A204.1 (cell line): Measurements from ENCODE around the gene ZNF384.

Source experiments
- FAIRE-seq: peaks from 2 replicates; lab custom pipeline; 2012; peaks lifted over from hg19 to GRCh38; lab: Jason Lieb, UNC

The ZNF384 gene

DNA sequence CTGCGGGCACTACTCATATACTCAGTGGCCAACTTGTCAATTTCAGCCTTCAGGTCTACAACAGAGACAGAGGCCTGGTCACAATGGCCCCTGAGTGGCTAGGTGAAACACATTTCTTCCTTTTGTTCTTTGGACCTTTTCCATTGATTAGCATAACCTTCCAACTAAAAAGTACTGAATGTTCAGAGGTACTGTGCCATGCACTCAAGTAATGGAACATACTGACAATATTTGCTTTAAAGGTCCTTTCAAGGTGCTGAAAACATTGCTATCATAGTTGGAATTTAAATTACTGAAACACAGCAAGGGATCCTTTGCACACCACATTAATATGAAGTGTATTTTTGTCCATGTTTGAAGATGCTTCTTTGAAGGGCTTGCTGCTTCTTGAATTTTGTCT, 35.8 kb downstream of the ZNF384 start:
- no peak for FAIRE-seq

DNA sequence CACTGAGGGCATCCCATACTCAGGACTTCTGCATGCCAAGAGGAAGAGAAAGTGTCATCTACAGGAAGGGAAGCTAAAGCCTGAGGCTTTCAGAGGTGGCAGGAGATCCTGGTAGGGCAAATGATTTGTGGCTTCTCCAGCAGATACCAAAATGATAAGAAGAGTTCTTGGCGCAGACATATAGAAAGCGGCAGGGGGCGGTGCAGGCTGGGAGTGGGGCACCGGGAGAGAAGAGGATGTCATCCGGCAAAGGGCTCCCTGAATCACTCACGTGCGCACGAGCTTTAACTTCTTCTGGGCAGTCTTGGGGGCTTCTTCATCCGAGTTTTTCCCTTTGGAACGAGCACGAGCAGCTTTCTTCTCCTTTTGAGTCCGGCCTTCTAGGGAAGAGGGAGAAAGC, 36.8 kb downstream of the ZNF384 start:
- no peak for FAIRE-seq

DNA sequence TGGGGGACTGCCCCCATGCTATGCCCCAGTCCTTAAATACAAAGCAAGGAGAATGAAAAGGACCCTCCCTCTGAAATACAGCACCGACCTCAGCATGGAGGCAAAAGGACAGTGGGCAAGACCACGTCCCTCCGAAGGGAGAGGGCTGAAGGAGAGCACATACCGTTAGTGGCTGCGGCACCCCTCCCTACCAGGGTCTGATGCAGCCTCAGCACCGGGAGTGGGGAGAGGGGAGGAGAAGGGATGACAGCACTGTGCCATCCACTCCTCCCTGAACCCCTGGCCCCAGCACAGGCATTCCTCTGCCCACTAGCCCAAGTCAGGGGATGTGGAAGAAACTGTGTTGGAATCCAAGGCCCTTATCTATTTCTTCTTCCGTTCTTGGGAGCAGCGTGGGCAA, 38.3 kb downstream of the ZNF384 start:
- no peak for FAIRE-seq

DNA sequence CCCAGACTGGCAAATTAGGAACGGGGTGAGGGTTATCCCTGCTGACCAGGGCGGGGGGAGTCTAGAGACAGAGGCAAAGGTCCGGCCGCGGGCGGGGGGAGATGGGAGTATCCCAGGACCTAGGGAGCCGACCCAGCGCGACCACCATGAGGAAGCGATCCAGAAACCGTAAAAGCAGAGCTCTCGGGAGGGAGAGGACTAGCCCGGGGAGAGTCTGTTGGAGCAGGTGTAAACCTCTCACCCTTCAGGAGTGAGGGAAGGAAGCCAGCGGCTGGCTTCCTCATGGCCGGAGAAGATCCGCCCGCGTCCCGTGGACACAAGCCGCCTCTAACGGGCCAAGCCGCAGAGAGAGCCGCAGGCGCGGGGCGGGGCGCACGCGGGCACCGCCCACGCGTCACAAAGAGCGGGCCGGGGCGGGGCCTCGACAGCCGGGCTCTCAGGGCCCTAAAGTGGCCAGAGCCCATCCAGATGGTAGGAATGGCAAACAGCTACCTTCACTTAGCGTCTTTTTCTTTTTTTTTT, 42.0 kb downstream of the ZNF384 start, which contains the start of gene ACRBP:
Gene ACRBP, minus strand, starts transcription at position 350 of the 522 bp plus-strand sequence. Its CDS starts 66 bp downstream, at position 284.
- FAIRE-seq, result no peak

DNA sequence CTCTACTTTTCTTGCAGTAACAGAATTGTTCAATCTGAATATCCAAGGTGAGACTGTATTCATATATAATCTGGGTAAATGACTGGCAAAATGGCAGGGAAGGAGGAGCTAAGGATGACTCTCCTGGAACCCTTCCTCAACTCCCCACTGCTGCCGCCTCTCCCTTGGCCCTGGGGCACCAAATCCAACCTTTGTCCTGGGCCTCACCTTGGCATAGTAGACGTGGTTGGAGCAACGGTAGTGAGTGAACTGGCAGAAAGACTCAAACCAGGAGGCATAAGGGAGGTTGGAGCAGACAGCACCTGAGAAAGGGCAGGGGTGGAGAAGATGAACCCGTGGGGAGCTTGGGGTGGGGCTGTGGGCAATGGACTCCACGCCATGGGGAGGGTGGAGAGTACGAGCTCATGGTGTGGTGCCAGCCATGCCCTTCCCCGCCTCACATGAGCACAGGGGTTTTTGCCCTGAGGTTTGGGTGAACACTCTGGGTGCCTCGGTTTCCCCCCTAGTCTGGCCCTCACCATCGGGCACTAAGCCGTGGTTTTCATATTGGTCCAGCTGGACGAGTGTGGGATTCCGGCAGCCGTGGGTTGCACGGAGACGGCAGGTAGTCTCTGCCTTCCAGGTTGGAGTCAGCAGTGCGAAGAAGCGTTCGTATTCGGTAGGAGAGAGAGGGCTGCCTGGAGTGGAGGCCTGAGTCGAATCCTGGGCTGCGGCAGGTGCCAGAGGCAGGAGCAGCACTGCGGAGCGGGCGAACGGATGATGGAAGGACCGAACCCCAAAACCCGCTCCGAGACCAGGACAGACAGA, 42.7 kb downstream of the ZNF384 start:
- no peak for FAIRE-seq

DNA sequence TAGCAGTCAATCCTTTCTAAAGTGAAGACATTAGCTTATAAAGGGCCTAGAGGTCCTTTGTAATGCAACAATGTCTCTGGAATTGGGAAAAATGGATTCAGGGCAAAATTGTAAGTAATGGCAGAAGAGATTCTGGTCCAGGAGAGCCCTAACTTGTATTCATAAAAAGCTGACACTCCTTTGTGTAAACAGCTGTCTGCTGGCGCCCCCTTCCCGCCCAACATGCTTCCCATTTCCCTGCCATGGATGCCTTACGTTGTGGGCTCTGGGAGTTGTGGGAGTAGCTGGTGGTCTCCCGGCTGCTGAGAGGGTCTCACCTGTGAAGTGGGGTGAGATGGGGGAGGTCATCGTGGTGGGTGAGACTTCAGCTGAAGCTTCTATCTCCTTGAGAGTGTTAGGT, 44.3 kb downstream of the ZNF384 start:
- no peak for FAIRE-seq

DNA sequence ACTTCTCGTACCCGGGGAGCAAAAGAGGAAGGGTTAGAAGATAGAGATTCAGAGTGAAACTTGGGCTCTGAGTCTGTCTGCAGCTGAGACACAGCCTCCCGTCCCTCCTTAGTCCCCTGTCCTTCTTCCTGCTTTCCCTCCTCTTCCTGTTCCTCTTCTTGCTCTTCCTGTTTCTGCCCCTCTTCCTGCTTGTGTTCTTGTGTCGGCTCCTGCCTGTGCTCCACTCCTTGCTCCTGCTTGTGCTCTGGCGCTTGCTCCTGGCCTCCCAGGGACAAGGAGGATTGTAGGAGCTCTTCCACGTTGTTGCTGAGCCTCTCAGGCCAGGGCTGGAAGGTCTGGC, 44.9 kb downstream of the ZNF384 start:
- no peak for FAIRE-seq

DNA sequence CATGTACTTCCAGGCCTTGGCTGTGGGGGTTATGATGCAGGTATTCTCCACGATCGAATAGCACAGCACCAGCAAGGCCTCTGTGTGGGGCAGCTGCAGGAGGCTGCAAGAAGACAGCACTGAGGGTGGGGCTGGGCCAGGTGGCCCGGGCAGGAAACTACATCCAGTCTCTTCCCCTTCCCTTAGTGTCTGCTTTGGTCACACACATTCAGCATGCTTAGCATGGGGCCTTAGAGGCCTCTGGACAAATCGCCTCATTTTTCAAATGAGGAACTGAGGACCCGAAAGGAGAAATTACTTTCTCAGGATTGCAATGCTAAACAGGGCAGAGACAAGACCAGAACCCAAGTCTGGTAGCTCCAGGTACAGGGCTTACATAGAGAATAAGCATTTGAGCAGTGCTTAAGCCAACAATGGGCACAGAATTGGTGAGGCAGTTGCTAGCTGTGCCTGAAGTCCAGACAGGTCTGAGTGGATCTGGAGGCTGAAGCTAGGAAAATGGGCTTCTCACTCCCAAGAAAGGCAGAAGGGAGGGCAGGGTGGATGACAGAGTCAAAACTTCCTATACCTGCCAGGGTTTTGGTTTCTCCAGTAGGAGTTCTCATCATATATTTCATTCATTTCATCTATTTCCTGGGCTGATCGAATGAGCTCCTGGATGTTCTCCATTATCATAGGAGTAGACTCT, 45.5 kb downstream of the ZNF384 start:
- FAIRE-seq, result no peak

DNA sequence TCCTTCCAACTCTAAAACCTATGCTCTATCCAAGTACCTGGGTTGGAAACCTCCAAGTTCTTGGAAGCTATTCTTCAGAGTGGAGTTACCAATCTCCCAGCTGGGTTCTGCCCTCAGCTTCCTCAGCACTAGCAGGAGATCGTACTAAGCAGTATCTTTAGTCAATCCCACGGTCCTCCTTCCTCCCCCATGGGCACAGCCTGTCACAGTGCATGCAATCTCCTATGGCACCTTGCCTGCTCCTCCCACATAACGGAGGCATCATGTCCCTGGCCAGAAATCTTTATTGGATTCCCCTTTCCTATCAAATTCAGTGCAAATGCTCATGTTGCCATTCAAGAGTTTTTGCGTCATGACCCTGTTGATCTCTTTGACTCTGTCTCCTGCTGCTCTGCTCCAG, 48.0 kb downstream of the ZNF384 start:
- FAIRE-seq, result no peak

DNA sequence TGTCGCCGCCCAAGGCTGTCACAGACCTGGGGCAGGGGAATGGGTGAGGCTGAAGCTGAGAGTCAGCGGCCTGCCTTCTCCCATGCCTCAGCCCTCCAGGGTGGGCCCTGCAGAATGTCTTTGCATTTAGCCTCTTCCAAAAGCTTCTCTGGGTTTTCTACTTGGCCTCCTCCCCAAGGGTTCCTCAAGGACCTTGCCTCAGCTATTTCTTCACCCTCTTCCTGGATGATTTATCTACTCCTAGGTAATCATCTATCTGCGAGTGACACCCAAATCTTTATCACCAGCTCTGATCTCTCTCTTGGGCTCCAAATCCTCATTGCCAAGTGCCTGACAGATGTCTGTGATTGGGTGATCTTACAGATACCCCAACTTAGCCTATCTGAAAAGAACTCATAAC, 48.7 kb downstream of the ZNF384 start:
- FAIRE-seq, result no peak

DNA sequence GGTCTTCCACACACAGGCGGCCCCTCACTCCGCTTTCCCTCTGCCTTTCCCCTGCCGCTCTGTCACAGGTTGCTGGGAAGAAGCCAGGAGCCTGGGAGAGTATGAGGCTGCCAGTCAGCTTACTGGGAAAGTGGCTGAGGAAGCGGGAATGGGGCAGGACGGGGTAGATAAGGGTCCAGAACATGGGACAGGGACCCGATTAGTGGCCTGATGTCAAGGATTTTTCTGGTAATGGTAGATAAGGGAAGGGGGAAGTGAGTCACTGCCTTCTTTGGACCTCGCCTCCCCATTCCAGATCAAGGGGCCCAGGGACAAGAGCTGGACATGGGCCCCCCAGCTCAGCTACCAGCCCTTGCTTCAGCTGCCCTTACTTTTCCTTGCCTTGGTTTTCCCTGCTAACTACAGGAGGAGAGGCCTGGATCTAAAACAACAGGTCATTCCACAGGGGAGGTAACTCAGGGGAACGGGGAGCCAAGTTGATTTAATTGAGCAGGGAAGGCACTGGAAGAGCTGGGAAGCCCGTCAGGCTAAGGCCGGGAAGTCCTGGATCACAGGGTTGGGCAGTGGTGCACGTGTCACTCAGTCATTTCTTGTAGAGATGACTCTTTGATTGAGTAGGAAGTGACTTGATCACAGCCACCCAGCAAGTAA, 49.9 kb downstream of the ZNF384 start:
- no peak for FAIRE-seq

DNA sequence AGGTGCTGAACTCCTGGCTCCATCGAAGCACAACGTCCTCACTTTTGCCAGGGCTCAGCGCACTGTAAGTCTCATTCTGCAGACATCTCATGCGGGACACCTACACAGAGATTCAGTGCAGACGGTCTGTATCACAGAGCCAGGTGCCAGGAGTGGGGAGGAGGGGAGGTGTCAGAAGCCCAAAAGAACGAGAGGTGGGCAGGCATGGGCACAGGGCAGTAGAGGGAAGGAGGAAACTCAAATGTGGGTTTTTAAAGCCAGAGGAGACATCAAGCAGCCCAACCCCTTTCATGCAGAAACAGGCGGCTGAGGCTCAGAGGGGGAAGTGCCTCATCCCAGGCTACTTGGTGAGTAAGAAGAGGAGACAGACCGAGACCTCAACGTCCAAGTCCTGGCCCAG, 50.9 kb downstream of the ZNF384 start:
- FAIRE-seq, result no peak

DNA sequence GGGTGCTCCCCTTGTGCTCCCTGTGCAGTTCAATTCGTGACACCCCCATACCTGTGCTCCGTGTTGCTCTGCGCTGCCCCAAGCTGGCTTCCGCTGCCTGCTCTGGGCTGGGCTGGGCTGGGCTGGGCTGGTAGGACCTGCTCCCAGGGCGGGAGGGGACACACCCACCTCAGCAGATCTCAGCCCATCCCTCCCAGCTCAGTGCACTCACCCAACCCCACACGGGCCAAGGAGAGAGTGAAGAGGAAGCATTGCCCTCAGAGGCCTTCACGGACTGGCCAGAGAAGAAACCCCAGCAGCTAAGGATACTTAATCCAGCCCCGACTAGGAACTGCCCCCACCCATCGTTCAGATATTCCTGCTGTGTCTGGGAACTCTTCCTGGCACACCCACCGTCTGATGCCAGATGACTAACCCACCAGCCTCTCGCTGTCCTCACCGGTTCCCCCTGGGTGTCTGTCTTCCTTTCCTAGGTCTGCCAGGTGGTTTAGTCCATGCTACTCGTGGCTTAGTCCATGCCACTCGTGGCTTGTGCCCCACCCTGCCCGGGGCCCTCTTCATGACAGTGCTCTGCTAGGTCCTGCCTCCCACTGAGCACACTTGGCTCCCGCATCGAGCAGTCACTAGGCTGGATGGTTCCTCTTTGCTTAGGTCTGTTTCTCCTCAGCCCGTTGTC, 53.2 kb downstream of the ZNF384 start, which contains the start of gene LPAR5:
Gene LPAR5, minus strand, starts transcription at position 104 of the 676 bp plus-strand sequence. CDS start 14,711 bp downstream, outside the sequence.
- FAIRE-seq, result no peak

DNA sequence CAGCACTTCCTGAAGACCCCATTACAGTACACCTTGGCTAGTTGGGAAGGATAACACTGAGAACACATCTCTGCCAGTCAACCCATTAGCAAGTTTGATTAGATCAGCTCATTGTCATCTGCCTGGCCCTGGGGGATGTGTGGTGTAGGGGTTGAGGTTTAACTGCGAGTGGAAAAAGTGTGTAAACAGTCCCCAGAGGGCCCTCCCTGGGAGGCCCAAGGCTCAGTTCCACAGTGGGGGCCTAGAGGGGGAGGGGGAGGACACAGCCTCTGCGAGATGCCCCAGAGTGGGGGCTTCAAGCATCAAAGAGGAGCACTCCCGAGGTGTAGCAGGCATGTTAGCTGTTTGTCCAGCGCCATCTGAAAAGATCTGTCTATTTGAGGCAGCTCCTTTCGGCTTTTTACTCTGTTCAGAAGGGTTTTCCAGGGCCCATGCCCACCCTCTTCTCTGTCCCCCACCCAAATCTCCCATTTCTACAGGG, 53.8 kb downstream of the ZNF384 start:
- no peak for FAIRE-seq

DNA sequence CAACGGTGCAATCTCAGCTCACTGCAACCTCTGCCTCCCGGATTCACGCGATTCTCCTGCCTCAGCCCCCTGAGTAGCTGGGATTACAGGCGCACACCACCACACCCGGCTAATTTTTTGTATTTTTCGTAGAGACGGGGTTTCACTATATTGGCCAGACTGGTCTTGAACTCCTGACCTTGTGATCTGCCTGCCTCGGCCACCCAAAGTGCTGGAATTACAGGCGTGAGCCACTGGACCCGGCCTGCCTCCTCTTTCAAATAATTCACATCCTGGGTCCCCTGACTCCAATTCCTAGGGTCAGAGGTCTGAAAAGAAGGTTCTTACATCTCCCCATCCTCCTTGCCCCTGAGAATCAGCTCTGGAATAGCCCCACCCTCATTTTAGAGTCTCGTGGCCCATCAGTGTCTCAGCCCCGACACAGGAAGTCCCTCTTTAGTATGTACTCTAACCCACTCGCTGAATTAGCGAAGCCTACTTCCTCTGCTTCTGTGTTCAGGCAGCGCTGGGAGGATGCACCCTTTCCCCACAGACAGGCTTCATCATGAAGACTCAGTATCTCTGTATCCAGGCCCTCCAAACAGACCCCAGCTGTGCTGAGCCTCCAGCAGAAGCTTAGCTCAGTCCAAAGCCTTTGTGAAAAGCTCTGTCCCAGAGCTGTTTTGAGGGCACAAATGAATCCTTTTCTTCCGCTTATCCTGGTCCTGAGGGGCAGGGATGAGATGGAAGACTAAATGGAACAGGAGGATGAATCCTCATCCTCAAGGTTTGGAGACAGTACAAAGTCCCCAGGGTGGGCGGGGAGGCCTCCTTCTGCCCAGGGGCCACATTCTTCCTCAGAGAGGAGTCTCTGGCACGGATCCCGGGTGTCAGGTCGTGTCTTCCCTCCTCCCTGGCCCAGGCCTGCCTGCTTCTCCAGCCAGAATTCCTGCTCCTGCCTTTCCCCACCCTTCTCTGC, 56.9 kb downstream of the ZNF384 start:
- no peak for FAIRE-seq

DNA sequence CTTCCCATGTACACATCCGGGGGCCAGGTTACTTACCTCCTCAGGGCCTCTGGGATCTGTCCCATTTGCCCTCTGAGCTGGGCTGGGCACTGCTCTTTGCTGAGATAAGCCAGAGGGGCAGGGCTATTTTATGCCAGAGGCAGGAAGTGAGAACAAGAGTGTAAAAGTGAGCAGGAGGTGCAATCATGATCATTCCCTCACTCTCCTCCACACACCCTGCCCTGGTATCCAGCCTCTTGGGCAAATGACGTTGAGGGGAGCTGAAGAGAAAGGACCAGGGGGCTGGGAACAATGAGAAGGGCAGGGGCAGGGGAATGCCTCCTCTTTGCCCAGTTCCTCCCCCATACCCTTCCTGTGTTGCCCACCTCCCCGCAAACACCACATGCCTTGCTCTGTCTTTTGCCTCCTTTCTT, 57.6 kb downstream of the ZNF384 start:
- FAIRE-seq, result no peak

DNA sequence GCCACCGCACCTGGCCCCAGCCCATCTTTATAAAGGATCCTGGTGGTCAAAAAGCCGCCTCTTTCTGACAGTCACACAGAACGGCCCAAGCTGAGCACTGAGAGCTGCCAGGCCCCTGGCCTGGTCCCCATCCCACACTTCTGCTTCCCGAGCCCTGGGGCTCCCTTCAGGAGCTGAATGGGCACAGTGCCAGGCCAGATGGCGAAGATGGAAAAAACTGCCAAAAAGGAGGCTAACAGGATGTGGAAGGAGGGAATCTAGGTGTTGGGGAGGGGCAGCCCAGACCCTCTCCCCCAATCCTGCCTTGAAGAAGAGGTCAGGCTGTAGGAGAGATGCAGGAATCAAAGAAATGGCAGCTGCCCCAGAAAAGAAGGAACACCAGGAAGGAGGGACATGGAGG, 58.4 kb downstream of the ZNF384 start:
- FAIRE-seq, result no peak

DNA sequence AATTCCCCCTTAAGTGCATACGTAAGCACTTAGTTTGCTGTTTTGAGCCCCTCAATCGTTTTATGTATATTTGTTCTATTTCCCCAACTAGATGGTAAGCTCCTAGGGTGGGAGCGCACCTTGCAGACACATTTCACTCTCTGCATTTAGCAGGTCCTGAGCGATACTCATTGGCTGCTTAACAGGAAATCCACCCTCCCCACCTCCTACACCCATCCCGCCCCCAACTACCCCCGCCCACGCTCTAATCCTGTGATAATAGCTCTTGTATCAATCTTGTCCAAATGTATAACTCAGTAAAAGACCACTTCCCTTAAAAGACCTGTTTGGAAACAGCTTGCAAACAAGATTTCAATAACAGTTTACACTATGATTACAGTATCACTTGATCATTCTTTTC, 61.6 kb downstream of the ZNF384 start:
- no peak for FAIRE-seq

DNA sequence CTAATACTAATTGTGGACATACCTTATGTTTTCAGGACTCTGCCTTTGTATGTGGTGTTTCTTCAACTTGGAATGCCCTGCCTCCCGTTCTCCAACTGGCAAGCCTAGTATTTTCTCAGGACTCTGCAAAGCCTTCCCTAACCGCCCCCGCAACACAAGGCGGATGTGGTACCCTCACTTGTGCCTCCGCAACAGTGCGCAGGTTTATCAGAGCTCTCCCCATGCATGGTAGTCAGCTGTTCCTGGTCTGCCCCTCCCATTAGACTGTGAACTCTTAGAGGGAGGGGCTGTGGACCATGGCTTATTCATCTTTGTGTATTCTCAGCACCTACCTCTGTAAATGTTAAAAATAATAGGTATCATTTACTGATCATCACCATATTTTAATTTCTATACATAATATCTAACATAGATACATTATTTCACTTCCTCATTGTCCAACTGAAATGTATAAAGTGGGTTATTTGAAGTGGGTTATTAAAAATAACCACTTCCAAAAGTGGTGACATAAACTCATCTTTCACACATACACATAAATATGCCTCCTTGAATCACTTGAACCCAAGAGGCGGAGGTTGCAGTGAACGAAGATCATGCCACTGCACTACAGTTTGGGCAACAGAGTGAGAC, 62.4 kb downstream of the ZNF384 start:
- FAIRE-seq, result no peak

DNA sequence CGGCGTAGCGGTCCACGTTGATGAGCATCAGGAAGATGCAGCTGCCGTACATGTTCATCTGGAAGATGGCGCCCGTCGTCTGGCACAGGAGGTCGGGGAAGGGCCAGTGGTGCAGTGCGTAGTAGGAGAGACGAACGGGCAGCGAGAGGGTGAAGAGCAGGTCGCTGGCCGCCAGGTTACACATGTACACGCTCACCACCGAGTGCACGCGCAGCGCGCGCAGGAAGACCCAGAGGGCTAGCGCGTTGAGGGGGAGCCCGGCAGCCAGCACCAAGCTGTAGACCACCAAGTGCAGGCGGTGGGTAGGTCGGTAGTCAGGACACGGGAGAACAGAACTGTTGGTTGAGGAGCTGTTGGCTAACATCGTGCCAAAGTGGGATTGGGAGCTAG, 68.3 kb downstream of the ZNF384 start:
- no peak for FAIRE-seq
